Activated CD8-positive, alpha-beta memory T cell treated with anti-CD3 and anti-CD28 coated beads, Interleukin-2, amount 50 U/mL, for 4 hours (primary cell): ENCODE measurements around the gene UBE2J2.

Experiments
- DNase-seq: peaks from one replicate; pipeline ENCODE4 v3.0.0-alpha.2; 2020

UBE2J2 gene

DNA sequence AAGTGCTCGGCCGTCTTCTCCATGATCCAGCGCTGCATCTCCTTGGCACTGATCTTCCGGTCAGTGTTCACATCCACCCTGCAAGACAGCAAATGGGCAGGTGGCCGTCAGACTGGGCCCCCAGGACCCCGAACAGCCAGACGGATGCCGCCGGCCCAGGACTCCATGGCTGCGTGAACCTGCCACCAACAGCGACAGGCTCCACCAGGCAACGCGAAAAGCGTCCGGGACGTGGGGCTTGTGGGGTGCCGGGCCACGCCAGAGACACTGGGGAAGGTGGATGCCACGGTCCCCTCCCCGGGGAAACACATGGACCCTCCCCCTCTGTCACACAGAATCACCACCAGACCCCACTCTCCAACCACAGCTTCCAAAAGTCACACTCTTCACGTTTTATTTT, 49.8 kb downstream of the UBE2J2 start:
- no peak for DNase-seq

GRCh38 chr1:1223321-1223720, 50.3 kb downstream of the UBE2J2 start:
- DNase-seq, result no peak

DNA sequence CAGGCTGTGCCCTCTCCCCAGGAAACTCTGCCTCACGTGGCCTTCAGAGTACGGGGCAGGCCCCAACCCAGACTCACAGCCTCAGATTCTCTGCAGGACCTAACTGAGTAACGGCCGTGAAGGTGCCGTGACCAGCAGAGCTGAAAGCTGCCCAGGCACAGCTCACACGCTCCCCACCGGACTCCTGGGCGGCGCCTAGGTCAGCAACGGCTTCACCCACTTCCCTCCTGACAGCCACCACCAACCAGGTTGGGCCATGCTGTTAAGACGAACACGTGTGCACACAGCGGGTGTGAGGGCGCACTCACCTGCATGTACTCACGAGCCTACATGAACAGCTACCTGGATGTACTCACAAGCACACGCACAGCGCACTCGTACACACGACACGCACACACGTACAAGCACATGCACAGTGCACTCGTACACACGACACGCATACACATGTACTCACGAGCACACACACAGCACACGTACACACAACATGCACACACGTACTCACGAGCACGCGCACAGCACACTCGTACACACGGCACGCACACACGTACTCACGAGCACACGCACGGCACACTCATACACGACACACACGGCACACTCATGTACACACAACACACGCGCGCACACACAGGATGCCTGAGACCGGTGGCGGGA, 51.0 kb downstream of the UBE2J2 start:
- no peak for DNase-seq

DNA sequence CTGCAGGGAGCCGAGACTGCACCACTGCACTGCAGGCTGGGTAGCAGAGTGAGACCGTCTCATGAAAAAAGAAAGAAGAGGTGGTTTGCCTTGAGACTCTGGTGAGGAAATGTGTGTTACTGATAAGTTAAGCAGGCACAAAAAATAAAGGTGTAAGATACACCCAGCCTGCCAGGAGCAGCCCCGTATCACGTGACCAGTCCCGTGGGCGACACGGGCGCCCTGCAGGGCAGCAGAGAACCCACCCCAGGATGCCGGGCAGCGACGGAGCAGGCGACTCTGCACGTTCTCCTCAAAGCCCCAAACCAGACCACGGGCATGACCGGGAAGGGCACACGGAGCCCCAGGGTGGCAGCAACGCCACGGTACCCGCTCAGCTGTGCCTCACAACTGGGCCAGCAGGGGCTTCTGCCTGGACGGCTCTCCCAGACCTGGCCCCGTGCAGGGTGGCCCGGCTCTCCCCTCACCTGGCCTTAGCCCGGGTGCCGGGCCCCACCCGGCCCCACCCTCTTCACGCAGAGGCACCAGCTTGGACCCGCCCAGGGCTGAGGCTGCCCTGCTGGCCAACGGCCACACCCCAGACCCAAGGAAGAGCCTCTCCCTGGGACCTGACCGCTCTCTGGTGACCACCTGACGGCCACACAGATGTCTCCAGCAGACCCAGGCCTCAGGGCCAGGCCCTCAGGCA, 51.6 kb downstream of the UBE2J2 start:
- no peak for DNase-seq

- DNase-seq, result no peak
These were observed 53.5 kb downstream of the UBE2J2 start for GRCh38 chr1:1220197-1220596.

GRCh38 chr1:1219341-1219740, 54.3 kb downstream of the UBE2J2 start:
- no peak for DNase-seq

DNA sequence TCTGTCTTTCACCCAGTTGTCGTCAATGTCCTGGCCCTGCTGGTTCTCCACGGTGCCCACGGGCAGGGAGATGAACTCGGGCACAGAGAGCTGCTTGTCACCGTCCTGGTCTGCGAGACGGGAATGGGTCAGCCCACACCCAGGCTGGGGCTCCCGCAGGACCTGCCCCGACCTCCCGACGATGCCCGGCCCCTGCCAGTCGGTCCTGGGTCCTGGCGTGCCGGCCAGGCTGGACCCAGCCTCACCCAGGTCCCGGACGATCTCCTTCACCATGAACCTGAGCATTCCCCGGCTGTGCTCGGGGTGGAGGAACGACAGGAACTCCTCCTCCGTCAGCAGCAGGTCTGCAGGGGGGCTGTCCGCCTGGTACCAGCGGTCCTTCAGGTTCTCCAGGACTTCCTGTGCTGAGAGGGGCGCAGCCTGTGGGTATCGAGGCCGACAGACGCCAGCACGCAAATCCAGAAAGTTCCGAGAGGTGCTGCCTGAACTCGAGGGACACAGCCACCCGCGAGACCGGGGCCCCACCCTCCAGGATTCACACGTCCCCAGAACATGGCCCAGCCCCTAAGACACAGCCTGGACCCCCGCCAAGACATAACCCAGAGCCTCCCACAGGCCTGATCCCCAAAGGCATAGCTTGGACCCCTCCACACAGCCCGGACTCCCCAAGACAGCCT, 55.0 kb downstream of the UBE2J2 start:
- DNase-seq, result no peak

- no peak for DNase-seq
These were observed 55.8 kb downstream of the UBE2J2 start for GRCh38 chr1:1217621-1218523.

- DNase-seq, result no peak
These were observed 56.7 kb downstream of the UBE2J2 start for GRCh38 chr1:1216770-1217620.

DNA sequence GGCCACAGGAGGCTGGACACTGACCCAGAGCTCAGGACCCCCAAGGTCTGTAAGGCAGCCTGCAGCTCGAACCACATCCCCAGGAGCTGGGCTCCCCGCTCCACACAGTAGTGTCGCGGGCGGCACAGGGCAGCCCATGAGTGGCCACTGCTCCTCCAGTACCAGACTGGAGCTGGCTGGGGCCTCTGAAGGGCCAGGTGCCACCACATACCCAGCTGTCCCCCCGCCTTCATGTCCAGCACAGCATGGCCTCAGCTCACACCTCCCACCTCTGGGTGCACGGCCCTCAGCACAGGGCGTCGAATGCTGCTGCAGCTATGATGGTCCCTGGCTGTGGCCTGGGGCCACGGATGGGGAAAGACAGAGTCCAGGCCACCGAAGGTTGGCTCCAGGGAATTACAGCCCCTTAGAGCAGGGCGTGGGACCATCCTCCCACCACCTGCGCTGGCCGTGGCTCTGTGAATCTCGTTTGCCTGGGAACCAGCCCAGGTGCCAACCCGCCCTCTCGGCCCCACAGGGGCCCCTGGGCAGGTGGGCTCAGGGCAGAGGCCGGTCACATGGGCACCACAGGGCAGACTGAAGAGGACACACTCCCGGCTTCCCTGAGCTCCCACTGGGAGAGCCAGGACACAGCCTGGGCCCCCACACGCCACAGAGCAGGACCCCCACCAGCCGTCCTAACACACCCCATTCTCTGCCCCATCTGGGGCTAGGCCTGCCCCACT, 57.6 kb downstream of the UBE2J2 start:
- DNase-seq, result no peak

DNA sequence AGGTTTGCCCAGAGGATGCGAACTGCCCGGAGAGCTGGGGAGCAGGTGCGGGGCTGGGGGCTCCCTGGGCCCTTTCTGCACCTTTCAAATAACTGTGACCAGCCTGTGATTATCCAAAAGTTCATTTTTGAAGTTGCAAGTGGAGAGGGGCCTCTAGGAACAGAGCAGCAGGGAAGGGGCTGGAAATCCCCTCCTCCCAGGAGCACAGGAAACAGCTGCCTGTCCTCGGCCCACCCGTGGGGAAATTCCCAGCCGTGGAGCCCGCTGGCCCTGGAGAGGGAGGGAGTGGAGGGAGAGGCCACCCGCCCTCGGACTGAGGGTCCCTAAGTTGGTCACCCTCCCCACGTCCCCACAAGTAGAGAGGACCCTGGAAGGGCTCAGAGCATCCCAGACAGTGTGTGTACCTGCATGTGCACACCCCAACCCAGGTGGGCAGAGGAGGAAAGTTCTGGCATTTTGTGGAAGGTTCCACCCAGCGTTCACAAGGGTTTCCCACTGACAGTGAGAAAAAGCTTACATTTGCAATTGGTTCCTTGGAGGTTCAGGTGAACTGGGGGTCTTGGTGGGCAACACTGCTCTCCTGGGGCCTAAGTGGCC, 58.5 kb downstream of the UBE2J2 start:
- no peak for DNase-seq

- peak; percentile 46 for DNase-seq
These were observed 60.0 kb downstream of the UBE2J2 start, which contains the start of gene TNFRSF4 for GRCh38 chr1:1213345-1214265. Gene TNFRSF4 (minus strand): TSS chr1:1214153. CDS start chr1:1214127, 26 bp downstream.

DNA sequence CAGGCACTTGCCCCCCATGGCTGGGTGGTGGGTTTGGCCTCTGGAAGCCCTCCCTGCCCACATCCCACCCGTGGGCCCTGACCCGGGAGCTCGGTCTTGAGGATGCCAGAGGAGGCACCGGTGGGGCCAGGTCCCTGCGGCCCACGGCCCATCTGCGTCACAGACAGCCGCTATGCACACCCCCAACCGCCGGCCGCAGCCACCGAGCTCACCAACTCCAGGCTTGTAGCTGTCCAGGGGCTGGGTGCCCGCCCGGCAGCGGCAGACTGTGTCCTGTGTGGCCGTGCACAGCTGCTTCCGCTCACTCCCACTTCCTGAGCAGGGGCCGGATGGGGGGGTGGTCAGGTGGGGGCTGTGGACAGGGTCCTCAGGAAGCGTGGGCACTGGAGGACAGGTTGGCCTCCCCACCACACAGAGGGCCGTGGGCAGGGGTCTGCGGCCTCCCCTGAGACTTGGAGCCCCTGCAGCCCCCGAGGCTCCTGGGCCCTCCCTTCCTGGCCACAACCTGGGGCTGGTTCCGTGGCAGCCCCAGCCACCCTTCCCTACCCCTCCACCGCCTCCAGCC, 60.8 kb downstream of the UBE2J2 start:
- DNase-seq, result peak; percentile 50

- peak; percentile 17 for DNase-seq
These were observed 61.9 kb downstream of the UBE2J2 start for GRCh38 chr1:1211541-1212441.

DNA sequence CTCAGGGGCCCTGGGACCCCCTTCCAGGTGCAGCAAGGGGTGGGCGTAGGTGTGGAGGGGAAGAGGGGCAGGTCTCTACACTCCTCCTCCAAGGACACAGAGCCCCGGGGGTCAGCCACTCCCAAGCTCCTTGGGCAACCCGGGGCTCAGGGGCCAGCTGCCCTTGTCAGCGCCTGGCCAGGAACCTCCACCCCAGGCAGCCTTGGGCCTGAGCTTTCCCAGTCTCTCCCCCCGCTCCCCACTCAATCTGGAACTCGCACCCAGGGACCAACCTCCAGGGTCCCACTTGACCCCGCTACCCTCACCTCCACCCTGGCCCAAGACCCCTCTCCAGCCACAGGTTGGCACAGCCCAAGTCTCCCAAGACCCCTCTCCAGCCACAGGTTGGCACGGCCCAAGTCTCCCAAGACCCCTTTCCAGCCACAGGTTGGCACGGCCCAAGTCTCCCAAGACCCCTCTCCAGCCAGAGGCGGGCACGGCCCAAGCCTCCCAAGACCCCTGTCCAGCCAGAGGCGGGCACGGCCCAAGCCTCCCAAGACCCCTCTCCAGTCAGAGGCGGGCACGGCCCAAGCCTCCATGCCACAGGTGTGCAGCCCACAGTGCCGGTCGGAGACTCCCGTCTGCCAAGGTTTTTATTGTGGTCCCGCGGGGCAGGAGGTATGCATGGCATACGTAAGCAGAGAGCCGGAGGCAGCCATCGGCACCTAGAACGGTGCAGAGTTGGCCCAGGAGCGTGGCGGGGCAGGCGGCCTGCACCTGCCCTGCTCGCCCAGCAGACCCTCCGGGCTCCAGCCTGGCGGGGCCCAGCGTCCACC, 62.7 kb downstream of the UBE2J2 start:
- peak; percentile 16 for DNase-seq

DNA sequence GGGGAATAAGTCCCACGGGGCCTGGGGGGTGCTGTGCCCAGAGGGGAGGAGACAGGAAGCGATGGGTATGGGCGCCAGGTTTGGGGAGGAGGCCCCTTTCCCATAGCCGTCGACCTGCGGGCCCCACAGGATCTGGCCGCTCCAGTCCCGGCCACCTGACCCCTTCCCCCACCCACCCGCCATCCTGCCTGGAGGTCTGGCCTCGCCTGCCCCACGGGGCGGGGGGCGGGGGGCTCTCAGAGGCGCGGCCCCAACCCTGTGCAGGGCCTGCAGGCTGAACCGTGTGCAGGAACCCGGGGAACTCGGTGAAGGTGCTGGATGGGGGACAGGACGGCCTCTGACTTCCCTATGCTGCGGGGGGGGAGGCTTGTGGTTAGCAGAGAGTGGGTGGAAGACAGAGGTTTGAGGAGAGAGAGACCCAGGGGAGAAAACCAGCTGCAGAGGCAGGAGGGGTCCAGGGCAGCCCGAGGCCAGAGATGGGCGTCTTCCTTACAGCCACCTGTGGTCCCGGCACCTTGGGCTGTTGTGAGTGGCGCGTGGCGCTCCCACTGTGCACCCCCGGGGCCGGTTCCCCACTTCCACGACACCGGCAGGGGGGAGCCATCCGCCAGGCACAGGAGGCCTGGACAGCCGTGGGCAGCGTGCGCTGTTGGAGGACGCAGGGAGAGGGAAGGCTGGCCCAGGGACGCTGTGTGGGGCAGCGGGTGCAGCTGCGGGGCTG, 64.8 kb downstream of the UBE2J2 start:
- DNase-seq, result peak; percentile 54

GRCh38 chr1:1207571-1207892, 66.1 kb downstream of the UBE2J2 start:
- DNase-seq, result no peak
